WTC11 (cell line): Measurements from ENCODE around the gene IL2RG.

Experiments used
- ARID4B ChIP-seq: sonication (generic); formaldehyde crosslinking; IDR thresholded peaks from 2 replicates; pipeline ENCODE4 v1.8.0; 2023; ENCODE audit warnings: missing genetic modification reagents, mild to moderate bottlenecking, borderline replicate concordance
- ATF3 ChIP-seq: sonication (generic); formaldehyde crosslinking; conservative IDR thresholded peaks from 2 replicates; pipeline ENCODE4 v1.8.1; 2022; ENCODE audit warnings: mild to moderate bottlenecking, missing genetic modification reagents
- CREB1 ChIP-seq: sonication (generic); formaldehyde crosslinking; IDR thresholded peaks from 2 replicates; pipeline ENCODE4 v1.8.0; 2023; ENCODE audit warnings: mild to moderate bottlenecking, missing genetic modification reagents
- CTCF ChIP-seq: fragments of 200-600 bp; IDR thresholded peaks from 2 replicates; pipeline ENCODE4 v1.8.0; 2022; ENCODE audit warnings: antibody characterized with exemption
- ESRRA ChIP-seq: sonication (generic); formaldehyde crosslinking; IDR thresholded peaks from 2 replicates; pipeline ENCODE4 v1.8.1; 2022; ENCODE audit warnings: mild to moderate bottlenecking, missing genetic modification reagents, borderline replicate concordance
- FOXP4 ChIP-seq: sonication (generic); formaldehyde crosslinking; IDR thresholded peaks from 2 replicates; pipeline ENCODE4 v1.8.0; 2022; ENCODE audit warnings: mild to moderate bottlenecking, missing genetic modification reagents
- PREB ChIP-seq: sonication (generic); formaldehyde crosslinking; IDR thresholded peaks from 2 replicates; pipeline ENCODE4 v1.8.1; 2022; ENCODE audit warnings: mild to moderate bottlenecking, missing genetic modification reagents, moderate library complexity, borderline replicate concordance
- SOX15 ChIP-seq: fragments of 250-450 bp; sonication (Bioruptor Pico); IDR thresholded peaks from 2 replicates; pipeline ENCODE4 v1.9.0; 2021; ENCODE audit warnings: mild to moderate bottlenecking
- SP1 ChIP-seq: sonication (generic); formaldehyde crosslinking; conservative IDR thresholded peaks from 2 replicates; pipeline ENCODE4 v1.8.1; 2022; ENCODE audit warnings: missing genetic modification reagents
- ZNF121 ChIP-seq: sonication (generic); formaldehyde crosslinking; IDR thresholded peaks from 2 replicates; pipeline ENCODE4 v1.8.0; 2023; ENCODE audit warnings: missing genetic modification reagents
- ZNF317 ChIP-seq: sonication (generic); formaldehyde crosslinking; IDR thresholded peaks from 2 replicates; pipeline ENCODE4 v1.8.1; 2023; ENCODE audit warnings: low read depth, mild to moderate bottlenecking, moderate library complexity, missing genetic modification reagents, borderline replicate concordance
- ZSCAN18 ChIP-seq: fragments of 250-450 bp; sonication (Bioruptor Pico); IDR thresholded peaks from 2 replicates; pipeline ENCODE4 v2.1.2; 2022; ENCODE audit warnings: mild to moderate bottlenecking, moderate library complexity

- TF ChIP-seq SP1 (CRISPR knock-in tag) = no peak
- no peak for TF ChIP-seq CTCF
- no peak for TF ChIP-seq PREB
- no peak for TF ChIP-seq ATF3
- TF ChIP-seq ESRRA (CRISPR knock-in tag) = no peak
- no peak for TF ChIP-seq SOX15 (CRISPR knock-in tag)
- TF ChIP-seq CREB1 (CRISPR knock-in tag) = no peak
- TF ChIP-seq ARID4B (CRISPR knock-in tag) = no peak
- no peak for TF ChIP-seq ZNF121 (CRISPR knock-in tag)
- TF ChIP-seq FOXP4 (CRISPR knock-in tag) = no peak
- no peak for TF ChIP-seq ZNF317 (CRISPR knock-in tag)
- TF ChIP-seq ZSCAN18 = no peak
Measured at GRCh38 chrX:71095555-71095980, 15.8 kb downstream of the IL2RG start, which contains the start of gene FOXO4.
